DMS 273 (cell line): Measurements from ENCODE around the gene HAX1.
"Not testable (repeated sequence)": the region's sequence is repeated elsewhere in the genome, so short reads cannot be mapped to it uniquely, and the experiment has no call there.

Experiments used
- DNase-seq: peaks from one replicate; lab custom pipeline; 2025; ENCODE audit not compliant: unreplicated experiment; lab: John Stamatoyannopoulos, UW

HAX1 gene

GRCh38 chr1:154272217-154272998, at the start of gene HAX1:
Gene HAX1 (plus strand): TSS chr1:154272629. CDS start chr1:154272724, 95 bp downstream.
- DNase-seq, result peak; percentile 98

GRCh38 chr1:154222918-154223317, 49.5 kb upstream of the HAX1 start:
- DNase-seq, result no peak

GRCh38 chr1:154223621-154224020, 48.8 kb upstream of the HAX1 start:
- DNase-seq, result no peak

DNA sequence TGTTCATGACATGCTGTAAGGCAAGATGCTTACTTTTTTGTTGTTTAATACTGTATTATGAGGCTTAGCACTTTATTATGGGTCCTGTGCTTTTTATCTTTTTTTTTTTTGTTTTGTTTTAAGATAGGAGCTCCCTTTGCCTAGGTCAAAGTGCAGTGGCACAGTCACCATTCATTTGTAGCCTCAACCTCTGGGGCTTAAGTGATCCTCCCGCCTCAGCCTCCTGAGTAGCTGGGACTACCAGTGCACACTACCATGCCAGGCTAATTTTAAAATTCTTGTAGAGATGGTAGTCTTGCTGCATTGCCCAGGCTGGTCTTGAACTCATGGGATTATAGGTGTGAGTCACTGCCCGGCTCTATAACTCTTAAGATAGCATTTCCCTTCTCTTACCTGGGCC, 47.1 kb upstream of the HAX1 start:
- no peak for DNase-seq

DNA sequence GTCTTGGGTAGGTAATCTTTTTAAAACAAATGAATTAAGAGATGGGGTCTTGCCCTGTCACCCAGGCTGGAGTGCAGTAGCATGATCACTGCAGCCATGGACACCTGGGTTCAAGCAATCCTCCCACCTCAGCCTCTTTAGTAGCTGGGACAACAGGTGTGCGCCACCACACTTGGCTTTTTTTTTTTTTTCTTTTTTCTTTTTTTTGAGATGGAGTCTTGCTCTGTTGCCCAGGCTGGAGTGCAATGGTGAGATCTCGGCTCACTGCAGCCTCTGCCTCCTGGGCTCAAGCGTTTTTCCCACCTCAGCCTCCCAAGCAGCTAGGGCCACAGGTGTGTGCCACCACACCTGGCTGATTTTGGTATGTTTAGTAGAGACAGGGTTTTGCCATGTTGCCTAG, 41.3 kb upstream of the HAX1 start:
- not testable (repeated sequence) for DNase-seq

DNA sequence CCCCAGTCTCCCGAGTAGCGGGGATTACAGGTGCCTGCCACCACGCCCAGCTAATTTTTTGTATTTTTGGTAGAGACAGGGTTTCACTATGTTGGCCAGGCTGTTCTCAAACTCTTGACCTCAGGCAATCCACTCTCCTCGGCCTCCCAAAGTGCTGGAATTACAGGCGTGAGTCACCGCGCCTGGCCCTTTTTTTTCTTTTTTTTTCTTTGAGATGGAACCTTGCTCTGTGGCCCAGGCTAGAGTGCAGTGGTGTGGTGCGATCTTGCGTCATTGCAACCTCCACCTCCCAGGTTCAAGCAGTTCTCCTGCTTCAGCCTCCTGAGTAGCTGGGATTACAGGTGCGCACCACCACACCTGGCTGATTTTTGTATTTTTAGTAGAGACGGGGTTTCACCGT, 39.3 kb upstream of the HAX1 start:
- not testable (repeated sequence) for DNase-seq

DNA sequence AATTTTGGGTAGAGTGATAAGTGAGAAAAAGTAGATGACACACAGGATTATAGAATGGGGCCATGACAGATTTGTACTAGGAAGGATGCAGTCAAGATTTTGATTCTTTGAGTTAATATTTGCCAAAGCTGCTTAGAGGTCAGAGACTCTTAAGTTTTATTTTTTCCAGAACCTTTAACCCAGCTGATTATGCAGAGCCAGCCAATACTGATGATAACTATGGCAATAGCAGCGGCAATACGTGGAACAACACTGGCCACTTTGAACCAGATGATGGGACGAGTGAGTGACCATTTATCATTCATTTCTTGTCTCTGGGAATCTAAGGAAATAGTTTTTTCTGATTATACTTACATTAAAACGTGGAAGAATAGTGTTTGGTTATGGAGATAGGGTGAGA, 35.6 kb upstream of the HAX1 start:
- DNase-seq, result no peak

DNA sequence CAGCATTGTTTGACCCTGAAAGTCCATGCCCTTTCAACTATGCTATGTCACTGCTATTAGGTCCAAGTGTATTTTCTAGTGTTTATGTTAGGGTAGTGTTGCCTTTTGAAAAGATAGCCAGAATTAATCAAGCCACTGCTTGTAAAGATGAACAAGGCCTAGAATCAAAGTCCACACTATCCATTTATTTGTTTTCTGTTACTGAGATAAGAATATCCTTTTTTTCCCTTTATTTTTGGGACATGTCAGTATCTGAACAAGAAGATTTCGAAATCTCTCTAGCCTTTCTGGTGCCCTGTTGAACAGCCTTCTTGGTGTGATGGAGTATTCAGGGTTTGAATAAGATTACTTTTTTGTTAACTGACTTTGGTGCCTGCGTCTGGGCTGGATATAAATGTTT, 35.0 kb upstream of the HAX1 start:
- DNase-seq, result no peak

DNA sequence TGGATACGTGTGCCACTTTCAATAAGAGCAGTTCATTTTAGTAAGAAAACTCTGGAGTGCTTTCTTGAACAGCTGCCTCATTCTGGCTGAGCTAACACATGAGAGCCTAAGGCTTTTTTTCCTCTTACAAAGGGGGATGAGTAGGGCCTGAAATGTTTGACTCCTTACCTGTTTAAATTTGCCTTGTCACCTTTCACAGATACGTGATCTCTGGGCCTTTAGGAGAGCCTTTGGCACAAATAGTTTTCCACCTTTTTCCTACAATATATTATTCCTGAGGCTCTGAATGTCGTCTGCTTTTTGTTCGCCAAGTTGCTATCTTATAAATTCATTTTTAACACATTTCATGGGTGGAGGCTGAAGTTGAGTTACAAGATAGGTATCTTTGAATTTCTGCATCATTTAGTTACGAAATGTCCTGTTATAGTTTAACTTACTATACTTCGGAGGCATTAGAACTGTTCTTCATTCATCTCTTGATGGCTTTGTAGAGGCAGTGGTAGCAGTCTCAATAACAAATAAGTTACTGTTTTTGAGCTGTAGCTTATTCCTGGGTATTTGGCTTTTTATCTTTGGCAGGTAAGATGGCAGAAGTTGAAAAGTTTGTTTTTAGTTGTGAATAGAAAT, 34.4 kb upstream of the HAX1 start:
- DNase-seq, result no peak

DNA sequence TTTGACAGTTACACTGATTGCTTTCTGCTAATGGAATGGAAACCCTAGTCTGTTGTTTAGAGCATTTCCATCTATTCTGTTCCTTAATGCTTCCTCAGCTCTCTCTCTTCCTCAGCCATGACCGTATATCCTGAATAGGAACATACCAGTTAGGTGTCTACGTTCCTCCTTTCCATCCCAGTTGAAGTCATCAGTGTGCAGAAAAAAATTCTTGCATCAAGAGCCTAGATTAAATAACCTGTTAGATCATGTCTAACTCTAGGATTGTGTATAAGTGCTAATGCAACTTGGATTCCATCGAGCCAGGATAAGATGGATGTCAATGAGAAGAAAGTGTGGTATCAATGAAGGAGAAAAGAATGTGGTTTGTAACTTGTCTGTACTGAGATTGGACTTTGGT, 32.9 kb upstream of the HAX1 start:
- no peak for DNase-seq

DNA sequence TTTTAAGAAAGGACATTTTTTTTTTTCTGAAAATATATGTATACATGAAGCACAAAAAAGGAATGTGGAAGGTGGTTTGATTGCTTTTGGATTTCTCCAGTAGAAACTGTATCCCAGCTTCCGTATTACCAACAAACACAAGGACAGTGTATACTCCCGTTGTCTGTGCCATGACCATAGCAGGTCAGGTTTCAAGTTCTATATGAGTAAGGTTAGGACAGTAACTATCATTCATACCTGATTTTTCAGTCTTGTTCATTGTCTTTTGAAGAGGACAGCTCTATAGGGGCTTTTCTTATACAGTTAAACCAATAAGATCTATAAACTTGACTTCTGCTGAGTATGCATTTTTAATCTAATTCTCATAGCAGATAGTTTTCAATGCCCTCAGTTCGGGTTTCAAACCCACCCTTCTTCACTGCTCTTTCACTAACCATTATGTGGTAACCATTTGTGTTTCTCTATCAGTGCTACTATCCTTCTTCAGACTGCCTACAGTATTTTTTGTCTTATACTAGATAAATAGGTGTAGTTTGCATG, 32.1 kb upstream of the HAX1 start:
- DNase-seq, result no peak

GRCh38 chr1:154241703-154242351, 30.6 kb upstream of the HAX1 start:
- peak; percentile 26 for DNase-seq

DNA sequence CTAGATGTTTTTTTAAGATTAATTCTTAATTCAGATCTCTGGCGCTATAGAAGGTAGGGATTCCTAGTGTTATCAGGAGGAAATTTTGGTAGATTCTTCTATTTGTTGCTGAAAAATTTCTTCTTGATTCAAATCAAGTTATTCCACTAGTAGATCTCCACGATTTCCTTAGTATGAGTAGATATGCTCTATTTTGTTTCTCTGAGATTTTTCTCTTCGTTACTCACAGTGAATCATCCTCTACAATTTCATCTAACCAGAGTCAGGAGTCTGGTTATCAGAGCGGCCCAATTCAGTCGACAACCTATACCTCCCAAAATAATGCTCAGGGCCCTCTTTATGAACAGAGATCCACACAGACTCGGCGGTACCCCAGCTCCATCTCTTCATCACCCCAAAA, 18.8 kb upstream of the HAX1 start:
- no peak for DNase-seq

GRCh38 chr1:154256686-154257085, 15.7 kb upstream of the HAX1 start:
- DNase-seq, result no peak

DNA sequence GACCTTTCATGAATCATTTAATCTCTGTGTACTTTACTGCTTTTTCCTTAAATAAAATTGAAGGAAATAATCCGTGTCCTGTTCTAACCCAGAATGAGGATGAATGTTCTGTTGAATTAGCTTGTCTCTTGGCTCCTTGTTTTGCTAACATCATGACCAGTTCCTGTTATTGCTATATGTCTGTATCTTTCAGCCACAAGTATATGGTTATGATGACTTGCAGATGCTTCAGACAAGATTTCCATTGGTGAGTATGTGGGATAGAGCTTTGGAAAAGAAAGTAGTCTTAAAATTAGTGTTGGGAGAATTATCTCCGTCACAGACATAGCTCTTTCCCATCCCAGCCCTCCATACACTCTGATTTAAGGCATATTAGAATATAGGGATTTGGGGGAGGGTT, 13.6 kb upstream of the HAX1 start:
- no peak for DNase-seq

DNA sequence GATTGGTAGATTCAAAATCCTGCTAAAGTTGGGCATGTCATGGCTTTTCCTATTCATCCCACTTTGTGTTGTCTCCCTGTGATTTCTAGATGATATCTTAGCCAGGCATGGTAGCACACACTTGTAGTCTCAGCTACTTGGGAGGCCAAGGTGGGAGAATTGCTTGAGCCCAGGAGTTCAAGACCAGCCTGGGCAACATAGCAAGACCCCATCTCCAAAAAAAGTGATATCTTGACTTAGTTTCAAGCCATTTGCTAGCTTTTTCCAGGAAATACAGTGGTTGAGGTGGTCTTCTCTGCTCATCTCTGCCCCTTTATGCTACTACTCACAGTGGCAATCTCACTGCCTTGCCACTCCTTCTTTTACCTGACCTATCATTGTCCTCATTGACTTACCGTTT, 12.3 kb upstream of the HAX1 start:
- no peak for DNase-seq

GRCh38 chr1:154263465-154264332, 8.7 kb upstream of the HAX1 start:
- DNase-seq, result no peak

DNA sequence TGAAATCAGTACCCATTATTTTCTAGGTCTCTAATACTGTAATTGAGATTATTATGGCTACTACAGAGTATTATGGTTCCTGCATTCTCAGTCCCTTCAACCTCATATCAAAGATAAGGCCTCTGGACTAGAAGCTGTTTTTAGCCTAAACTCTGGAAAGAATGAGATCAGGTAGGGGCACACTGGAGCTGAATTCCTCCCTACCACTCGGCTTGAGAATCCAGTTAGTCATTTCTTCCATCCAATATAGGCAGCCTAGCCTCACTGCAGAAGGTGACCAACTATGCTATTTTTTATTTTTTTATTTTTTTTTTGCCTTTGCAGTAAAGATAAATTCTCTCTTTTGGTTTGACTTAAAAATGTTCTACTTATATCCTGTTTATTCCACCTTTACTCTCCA, 8.0 kb upstream of the HAX1 start:
- DNase-seq, result no peak

DNA sequence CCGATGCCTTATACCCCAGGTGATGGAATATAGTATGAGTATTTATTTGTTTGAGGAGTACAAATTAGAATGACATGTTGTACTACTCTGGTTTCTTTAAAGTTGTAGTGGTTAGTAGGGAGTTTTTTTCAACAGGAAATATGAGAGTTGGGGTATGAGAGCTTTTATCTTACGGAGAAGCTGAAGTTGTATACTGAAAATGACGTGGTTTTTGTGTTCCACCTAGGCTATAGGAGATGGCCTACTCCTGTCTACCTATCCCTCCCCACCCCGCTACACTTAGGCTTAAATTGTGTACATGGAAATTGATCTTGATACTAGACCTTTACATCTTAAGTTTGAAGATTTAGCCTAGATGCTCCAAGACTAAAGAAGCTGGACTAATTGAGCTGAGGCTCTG, 6.8 kb upstream of the HAX1 start:
- DNase-seq, result no peak

GRCh38 chr1:154270833-154271232, 1.6 kb upstream of the HAX1 start:
- DNase-seq, result no peak

- DNase-seq, result no peak
Observed at GRCh38 chr1:154272999-154273563, 652 bp downstream of the HAX1 start.
